NOMO-1 treated with DMSO at 0.1 percent for 48 hours (cell line): ENCODE measurements around the gene MRPL50.

Source experiments
- DNase-seq: peaks from one replicate; lab custom pipeline; 2025; ENCODE audit not compliant: unreplicated experiment; lab: John Stamatoyannopoulos, UW

MRPL50 gene

DNA sequence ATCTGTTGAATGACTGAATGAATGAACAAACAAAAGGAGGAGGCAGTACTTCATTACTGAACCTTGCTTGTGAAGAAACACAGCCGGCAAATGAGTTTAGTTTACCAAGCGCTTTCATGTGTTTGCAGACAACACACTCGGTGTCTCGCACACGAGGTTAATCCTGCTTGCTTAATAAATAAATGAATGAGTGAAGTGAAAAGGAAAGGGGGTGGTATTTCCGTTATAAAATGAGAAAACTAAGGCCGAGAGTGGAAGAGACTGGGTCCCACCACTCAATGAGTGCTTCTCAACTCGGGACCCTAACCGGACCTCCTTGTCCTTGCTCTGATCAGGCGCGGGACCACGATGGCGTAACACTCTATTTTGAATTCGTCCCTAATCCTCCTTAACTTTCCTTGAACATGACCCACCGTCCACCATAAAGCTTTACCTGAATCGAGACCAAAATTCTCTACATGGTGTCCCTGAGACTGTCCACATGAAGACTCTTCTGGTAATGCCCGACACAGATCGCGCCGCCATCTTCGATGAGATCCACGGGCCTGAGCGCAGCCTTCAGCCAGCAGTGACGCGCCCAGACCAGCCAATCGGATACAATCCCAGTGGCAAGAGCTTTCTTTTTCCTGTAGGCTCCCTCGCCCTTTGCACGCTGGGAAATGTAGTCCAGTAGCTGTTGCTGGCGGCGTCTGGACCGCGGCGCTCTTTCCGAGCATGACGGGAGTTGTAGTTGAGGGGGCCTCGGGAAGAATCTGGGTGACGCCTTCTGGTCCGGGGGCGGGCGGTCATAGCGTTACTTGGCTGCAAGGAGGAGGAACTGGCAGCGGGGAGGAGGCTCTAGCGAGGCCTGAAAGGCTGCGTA lies at the start of gene MRPL50, which contains the start of gene ZNF189:
Gene MRPL50 (minus strand): TSS at position 551 of the 862 bp plus-strand sequence. CDS start 26 bp downstream, at position 525.
Gene ZNF189 (plus strand): TSS at position 784 of the 862 bp plus-strand sequence. CDS start 306 bp downstream, outside the sequence.
- DNase-seq = peak; percentile 100

DNA sequence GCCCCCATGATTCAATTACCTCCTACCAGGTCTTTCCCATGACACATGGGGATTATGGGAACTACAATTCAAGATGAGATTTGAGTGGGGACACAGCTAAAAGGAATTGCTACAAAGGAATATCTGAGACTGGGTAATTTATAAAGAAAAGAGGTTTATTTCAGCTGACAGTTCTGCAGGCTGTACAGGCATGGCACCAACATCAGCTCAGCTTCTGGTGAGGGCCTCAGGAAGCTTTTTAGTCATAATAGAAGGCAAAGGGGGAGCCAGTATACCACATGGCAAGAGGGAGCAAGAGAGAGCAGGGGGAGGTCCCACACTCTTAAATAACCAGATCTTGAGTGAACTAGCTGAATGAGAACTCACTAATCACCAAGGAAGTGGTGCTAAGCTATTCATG lies 48.3 kb upstream of the MRPL50 start:
- DNase-seq = no peak

DNA sequence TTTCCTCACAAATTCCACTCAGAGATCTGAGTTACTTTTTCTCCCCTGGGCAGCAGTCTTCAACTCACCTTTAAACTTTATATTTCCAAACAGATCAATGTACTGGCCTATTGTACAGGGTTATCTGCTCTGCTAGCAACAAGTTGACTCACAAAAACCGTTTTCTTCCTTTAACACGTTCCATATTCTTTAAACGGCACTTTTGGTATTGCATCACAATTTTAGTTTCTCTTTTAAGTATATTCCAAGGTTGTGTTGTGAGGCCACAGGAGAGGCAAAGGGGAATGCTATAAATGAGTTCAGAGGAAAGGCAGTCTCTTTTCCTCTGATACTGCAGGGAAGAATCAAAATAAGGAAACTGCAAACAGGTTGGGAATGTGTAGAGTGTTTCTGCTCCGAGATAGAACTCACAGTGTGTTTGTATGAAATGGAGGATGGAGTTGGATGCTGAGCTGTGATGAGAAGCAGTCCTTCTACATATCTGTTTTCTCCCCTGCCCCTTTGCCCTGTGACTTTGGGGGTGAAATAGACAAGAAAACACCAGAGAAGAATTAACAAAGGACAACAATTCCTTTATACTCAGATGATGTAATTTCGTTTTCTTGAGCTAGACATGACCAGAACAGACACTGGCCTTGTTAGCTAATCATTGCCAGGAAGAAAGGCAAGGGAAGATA lies 47.1 kb upstream of the MRPL50 start:
- DNase-seq = peak; percentile 7

DNA sequence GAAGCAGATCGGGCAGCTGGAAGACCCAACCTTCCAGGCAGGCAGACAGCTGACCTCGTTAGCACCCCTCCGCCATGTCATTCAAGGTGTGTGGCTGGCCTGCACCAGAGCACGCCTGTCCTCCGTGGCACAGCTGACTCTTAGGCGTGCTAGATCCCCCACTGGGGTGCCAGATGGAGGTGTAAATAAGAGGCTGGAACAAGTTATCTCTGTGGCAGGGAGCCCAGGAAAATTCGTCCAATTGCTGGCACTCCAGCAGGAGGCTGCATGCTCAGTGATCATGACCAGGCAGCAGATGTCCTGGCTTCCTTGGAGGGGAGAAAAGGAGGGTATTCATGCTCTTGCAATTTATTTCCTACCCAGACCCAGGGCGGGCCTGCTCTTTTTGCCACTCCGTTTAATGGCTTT lies 45.0 kb upstream of the MRPL50 start:
- no peak for DNase-seq

DNA sequence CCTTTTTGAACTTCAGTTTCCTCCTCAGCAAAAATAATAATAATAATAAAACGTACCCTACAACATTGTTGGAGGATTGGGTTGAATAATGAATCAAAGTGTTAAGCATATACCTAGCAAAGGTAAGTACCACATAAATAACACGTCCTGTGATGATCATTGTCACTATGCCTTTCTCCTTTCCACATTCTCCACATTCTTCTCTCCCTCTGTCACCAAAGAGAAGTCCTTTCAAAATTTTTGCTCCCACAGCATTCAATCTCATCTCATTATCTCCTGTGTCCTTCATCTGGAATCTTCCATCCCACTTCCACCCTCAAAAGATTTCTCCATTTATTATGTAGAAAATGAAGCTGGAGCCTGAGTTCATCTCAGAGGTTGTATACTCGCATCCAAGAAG lies 44.3 kb upstream of the MRPL50 start:
- no peak for DNase-seq

DNA sequence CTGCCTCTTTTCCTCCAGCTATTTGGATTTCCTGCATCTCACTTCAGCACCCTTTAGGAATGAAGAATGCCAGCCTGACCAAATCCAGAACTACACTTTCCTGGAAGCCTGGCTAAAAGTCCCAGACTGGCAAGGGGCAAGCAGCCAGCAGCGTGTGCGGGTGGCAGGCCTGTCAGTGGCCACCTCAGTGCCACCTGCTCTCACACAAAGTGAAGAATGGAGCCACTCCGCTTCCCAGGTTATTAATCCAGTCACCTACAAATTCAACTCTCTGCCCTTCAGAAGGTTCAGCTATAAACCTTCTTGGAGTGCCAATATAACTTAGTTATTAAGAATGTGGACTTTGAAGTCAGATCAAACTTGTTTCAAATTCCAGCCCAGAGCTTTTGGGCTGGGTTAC lies 43.9 kb upstream of the MRPL50 start:
- DNase-seq = no peak

DNA sequence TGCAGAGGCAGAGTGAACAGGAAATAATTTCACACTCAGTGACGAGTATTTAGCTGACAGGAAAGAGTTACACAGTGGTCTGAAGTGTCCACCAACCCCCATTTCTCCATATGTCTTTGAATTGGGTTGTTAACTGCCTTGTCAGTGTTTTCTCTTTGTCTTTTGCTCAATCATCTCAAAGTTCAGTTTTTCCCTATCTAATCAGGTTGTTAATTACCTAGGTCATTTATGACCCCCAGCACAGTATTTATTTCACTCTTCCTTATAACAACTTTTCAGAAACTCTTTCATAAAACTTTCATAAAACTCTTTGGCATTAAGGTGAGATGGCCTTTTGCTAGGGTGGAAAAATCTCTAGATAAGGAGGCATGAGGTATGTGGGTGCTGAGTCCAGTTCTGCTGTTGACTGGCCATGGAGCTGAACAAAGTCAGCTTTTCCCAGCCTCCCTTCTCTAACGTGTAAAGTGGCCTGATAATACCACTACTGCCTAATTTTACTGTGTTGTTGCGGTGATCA lies 42.4 kb upstream of the MRPL50 start:
- no peak for DNase-seq

DNA sequence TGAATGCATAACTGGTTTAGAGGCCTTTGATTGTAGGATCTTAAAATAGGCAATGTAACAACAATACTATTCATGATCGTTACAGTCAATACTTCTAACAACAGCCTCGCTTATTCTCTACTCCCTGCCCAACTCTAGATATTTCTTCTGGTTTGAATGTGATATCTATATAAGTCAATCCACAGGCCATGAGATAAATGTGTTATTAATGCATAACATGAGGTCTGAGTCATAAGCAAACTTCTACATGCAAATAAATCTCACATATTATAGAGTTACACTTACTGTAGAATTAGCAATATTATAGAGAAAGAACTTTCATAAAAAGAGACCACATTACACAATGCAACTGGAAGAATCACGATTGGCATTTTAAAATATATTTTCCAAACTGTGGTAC lies 40.1 kb upstream of the MRPL50 start:
- no peak for DNase-seq

DNA sequence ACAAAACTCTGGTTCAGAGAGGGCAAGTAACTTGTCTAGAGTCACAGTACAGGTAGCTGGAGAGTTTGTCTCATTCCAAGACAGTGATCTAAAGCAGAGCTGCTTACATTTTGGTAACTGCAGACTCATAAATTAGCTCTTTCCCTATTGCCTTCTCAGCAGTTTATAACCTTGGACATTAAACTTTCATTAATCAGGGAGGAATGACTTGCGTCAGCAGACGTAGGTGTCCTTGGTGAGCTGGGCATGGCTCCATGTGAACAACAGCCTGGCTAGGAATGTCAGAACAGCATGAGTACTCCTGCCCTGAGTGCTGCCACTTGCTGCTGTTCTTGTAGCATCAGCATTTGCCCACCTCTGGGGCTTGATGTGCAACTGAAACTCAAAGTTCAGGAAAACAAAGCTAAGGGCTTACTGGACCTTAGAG lies 39.4 kb upstream of the MRPL50 start:
- no peak for DNase-seq

DNA sequence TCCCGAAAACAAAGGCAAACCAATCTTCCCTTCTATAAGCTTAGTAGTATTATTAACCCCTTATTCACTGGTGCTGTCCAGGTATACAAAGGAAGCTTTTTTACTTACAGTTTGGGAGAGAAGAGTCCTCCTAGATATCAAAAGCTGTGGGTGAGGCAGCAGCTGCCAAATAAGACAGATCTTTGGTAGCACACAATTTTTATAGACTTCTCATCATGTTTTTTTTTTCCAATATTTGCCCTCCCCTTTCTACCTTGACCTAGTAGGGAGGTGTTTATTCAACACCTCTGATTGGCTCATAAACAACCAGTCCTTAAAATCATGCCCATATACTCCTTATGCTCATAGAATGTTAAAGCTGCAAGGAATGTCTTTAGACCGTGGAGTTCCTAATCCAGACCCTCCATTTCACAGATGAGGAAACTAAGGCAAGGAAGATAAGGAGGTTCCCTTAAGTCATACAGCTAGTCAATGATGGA lies 37.2 kb upstream of the MRPL50 start, which contains the start of gene ALDOB:
Gene ALDOB (minus strand): TSS at position 174 of the 479 bp plus-strand sequence. CDS start 4,887 bp downstream, outside the sequence.
- DNase-seq = no peak

DNA sequence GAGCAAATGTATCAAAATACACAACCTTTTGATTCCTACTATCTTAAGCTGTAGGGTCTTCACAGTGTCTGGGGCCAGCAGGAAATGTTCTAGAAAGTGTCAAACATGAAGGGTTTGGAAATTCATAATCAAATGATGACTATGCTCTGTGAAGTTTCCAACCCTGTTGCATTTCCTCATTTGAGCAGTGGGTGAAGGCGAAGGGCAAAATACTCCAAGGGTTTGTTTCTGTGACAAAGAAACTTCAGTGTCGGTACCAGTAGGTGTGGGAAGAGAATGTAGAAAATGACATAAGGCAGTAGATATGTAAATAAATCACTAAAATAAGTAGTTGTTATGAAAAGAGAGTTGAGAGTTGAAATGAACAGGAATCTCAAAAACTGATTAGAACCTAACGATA lies 36.6 kb upstream of the MRPL50 start:
- DNase-seq = no peak

DNA sequence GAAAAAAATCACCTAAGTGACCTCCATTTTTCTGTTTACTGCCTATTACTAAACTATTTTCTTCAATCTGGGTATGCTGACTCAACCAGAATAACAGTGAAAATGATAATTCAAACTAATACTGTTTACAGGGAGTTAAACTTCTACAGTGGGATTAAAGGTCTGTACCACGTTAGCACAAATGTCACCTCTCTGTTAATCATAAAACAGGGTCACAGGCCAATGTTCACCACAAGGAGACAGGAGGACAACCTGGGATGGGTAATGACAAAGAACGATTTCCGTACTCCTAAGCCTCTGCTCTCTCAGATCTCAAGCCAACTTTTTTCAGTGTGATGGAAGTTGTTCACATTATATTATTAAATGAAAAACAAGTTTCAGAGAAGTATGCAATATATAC lies 34.8 kb upstream of the MRPL50 start:
- DNase-seq = no peak

DNA sequence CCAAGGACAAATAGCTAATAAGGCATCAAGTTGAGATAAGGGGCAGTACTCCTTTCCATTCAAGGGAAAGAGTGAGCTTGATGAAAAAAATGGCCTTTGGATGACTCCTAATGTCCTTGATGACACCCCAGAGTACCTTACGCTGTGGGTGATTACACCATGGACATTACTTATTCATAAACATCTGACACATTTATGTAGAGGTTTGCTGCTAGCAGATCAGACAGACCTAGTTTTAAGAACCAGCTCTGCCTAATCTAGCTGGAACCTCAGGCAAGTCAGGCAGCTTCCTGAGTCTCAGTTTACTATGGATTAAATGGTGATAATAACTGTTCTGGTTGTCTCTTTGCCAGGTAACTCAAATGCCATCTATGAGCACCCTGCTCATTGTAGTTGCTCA lies 34.3 kb upstream of the MRPL50 start:
- DNase-seq = no peak

DNA sequence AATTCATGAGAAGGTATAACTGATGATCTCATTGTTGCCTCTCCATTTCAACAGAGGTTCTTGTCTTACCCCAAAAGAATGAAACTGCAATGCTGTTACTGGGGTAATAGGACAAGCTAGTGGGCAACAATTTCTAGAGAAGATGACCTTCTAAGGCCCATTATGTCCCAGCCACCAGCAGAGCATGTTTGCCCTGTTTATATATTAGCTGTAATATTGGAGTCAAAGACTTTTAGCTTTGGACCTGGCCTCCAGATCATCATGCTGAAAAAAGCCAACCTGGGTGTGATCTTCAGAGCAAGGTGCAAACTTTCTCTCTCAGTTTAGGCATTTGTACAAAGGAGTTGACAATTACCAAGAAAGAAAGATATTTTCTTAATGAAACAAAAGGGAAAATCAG lies 33.8 kb upstream of the MRPL50 start:
- no peak for DNase-seq

DNA sequence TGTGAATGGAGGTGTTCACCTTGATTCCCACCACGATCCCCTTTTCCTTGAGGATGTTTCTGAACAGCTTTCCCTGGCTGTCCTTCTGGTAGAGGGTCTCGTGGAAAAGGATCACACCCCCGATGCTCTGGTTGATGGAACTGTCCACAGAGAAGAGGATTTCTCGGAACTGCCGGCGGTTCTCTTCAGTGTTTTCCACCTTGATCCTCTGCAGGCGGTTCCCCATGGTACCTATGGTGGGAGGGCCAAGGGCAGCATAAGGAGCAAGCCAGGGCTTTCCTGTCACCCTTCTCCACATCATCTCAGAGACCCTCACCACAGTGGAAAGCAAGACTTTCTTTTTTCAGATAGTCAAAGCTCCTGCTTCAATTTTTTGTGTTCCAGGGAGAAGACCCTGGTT lies 31.3 kb upstream of the MRPL50 start:
- DNase-seq = no peak

DNA sequence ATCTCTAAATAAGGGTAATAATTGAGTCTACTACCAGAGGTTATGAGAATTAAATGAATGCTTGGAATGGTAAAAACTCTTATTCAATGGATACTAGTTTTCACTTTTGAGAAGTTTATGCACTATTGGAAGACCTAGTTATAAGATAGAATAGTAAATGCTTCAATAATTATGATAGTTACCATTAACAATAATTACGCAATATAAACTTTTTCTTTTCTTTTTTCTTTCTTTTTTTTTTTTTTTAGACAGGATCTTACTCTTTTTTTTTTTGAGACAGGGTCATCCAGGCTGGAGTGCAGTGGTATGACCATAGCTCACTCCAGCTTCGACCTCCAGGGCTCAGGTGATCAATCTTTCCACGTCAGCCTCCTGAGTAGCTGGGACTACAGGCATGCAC lies 30.5 kb upstream of the MRPL50 start:
- no peak for DNase-seq

DNA sequence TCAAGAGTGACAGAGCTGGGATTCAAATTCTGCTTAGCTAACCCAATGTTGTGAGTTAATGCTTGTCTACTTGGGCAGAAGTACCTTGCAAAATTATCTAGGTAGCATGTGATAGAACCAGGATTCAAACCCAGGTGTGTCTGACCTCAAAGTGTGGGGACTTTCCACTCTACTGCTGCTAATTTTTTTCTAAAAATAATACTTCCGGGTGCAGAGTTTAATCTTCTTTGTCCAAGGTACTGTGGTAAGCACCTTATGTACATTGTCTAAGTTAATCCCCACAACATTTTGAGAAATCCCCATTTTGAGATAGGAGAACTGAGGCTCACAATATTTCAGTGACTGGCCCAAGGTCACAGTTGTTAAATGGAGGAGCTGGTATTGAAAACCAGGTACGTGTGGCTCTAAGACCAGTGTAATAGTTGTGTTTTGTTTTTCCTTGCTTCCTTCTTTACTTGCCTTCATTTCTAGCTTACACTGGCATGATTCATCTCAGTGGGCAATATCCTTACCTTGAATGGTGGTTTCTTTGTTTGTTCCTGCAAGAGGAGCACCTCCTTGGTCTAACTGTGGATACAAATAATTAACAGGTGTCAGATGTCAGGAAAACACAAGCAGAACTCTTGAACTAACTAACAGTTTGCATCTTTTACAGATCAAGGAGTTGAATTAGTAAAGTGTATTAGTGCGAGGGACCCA lies 29.7 kb upstream of the MRPL50 start:
- DNase-seq = no peak

DNA sequence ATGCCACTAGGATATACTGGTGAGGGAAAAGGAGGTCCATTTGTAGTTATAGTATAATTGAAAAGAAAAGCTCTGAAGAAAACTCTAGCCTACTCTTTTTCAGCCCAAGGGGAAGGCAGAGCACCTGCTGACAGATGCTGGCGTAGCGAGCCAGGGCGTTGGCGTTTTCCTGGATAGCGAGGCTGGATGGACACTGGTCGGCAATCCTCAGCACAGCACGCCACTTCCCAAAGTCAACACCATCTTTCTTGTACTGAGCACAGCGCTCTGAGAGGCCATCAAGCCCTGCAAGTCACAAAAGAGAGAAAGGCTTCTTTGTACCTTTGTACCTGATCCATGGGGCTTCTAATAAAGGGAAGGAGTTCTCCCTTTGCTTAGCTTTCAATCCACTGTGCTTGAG lies 28.9 kb upstream of the MRPL50 start:
- DNase-seq = no peak

DNA sequence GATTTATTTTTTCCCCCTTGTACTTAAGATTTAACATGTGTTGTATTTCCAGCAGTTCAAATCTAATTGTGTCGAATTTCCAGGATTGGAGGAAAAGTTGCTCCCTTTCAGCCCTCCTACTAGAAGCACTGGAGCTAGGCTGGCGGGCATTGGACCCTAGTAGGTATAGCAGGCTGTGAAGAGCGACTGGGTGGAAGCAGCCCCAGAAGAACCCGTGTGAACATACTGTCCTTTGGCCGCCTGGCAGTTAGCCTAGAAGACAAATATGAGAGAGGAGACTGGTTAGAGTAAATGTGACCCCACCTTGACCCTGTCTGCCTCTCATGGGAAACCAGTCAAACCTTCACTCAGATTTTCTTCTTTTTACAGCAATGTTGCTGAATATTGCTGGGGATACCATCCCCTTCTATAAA lies 23.2 kb upstream of the MRPL50 start:
- DNase-seq = no peak

DNA sequence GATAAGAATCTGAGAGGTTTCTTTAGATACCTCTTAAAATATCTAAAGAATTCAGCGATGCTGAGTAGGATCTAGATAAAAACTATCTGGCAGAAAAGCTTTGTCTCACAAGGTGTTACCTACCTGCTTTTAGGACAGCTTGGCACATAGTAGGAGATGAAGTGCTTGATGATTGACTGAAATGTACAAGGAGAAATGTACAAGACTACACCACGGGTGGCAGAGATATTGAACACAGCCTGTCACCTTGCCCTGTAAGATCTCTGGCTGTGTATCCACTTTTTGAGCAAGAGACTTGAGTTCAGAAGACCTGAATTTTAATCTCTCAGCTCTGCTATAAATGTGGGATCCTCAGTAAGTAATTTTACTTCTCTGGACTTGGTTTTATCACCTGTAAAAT lies 21.4 kb upstream of the MRPL50 start:
- DNase-seq = no peak
